A204.1 (cell line): Measurements from ENCODE around the gene FFAR1.

Source experiments
- FAIRE-seq: peaks from 2 replicates; lab custom pipeline; 2012; peaks lifted over from hg19 to GRCh38; lab: Jason Lieb, UNC

FFAR1 gene

DNA sequence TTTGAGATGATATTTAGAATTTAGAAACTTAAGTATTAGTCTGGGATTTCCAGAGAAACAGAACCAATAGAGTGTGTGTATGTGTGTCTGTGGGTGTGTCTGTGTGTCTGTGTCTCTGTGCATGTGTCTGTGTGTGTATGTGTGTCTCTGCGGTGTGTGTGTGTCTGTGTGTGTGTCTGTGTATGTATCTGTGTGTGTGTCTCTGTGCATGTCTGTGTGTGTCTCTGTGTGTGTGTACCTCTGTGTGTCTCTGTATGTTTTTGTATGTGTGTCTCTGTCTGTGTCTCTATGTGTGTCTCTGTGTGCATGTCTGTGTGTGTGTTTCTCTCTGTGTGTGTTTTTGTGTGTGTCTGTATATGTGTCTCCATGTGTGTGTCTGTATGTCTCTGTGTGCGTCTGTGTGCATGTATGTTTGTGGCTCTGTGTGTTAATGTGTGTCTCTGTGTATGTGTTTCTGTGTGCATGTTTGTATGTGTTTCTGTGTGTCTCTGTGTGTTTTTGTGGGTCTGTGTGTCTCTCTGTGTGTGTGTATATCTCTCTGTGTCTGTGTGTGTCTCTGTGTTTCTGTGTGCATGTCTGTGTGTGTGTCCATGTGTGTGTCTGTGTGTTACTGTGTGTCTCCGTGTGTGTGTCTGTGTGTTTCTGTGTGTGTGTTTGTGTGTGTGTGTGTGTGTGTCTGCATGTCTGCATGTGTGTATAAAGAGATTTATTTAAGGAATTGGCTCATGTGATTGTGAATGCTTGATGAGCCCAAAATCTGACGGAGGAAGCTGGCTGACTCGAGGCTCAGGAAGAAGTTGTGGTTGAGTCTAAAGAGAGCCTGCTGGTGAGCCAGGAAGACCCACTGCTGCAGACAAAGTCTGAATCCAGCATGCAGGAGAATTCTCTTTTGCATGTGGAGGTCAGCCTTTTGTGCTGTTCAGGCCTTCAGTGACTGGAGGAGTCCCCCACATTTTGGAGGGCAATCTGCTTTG, 45.3 kb downstream of the FFAR1 start:
- no peak for FAIRE-seq

- FAIRE-seq = no peak
These were observed 47.9 kb downstream of the FFAR1 start for GRCh38 chr19:35395382-35396199.

- FAIRE-seq = no peak
These were observed 48.7 kb downstream of the FFAR1 start for GRCh38 chr19:35396240-35396885.

GRCh38 chr19:35397064-35397463, 49.4 kb downstream of the FFAR1 start:
- FAIRE-seq = no peak
